GM12892 (cell line): ENCODE measurements around the gene ANKRD17.
"Not testable (repeated sequence)": the region's sequence is repeated elsewhere in the genome, so short reads cannot be mapped to it uniquely, and the experiment has no call there.

ENCODE experiments used
- POLR2AphosphoS5 ChIP-seq: IDR thresholded peaks from 2 replicates; pipeline ENCODE4 v1.6.1; 2011; ENCODE audit warnings: low read depth, low read length, control low read depth
- TAF1 ChIP-seq: IDR thresholded peaks from 2 replicates; pipeline ENCODE4 v1.6.1; 2011; ENCODE audit warnings: low read depth, mild to moderate bottlenecking, control low read depth, low read length, borderline replicate concordance

GRCh38 chr4:73292661-73293060 is 34.1 kb upstream of the ANKRD17 start:
- not testable (repeated sequence) for TF ChIP-seq TAF1, POLR2AphosphoS5
